Muscle of arm (tissue), 12 donors: ENCODE data around the gene SLC23A3. TPM values are rescaled to one million over a fixed set of nuclear protein-coding genes. Genes with fewer than 3 reads are reported as not detected.

Experiments used
- DNase-seq: peaks from one replicate; pipeline ENCODE4 v3.0.0-alpha.2; 2013
- polyA plus RNA-seq, 12 donors: library from polyadenylated mRNA; unstranded; fragments of 120-200 nt; gene quantifications; one replicate each; pipeline ENCODE4 v1.2.1, GENCODE V29; 2013; ENCODE audit not compliant: insufficient read length in 12 of 12

Gene SLC23A3
- polyA plus RNA-seq, 12 donors = 0.53 to 3.4 (median 1.1) TPM; not detected in 2

GRCh38 chr2:219116776-219117646 is 52.8 kb downstream of the SLC23A3 start:
- DNase-seq = no peak

GRCh38 chr2:219112651-219113338 is 57.0 kb downstream of the SLC23A3 start:
- no peak for DNase-seq

GRCh38 chr2:219112062-219112406 is 57.8 kb downstream of the SLC23A3 start:
- no peak for DNase-seq

Other genes with a start within 250 kb of the SLC23A3 start
- under 1 TPM in 3 of 12 donors, not detected in 9; 0.07 to 0.19 (median 0.07) TPM for gene CDK5R2, start 210.4 kb downstream of the SLC23A3 start, polyA plus RNA-seq
- gene FEV, start 184.8 kb downstream of the SLC23A3 start, polyA plus RNA-seq = 1 to 10 TPM in 1 of 12 donors, under 1 TPM in 6, not detected in 5; 0.09 to 5.7 (median 0.17) TPM
- gene CRYBA2, start 176.6 kb downstream of the SLC23A3 start, polyA plus RNA-seq = not detected
- gene CFAP65, start 128.5 kb downstream of the SLC23A3 start, polyA plus RNA-seq = under 1 TPM in 1 of 12 donors, not detected in 11; 0.08 TPM
- 10 to 100 TPM in 1 of 12 donors, under 1 TPM in 2, not detected in 9; 0.09 to 23.0 (median 0.30) TPM for gene IHH, start 109.1 kb downstream of the SLC23A3 start, polyA plus RNA-seq
- gene NHEJ1, start 9.2 kb downstream of the SLC23A3 start, polyA plus RNA-seq = 10 to 100 TPM in 11 of 12 donors, not detected in 1; 12.2 to 17.1 (median 14.7) TPM
- 10 to 100 TPM in 11 of 12 donors, not detected in 1; 28.7 to 52.0 (median 32.5) TPM for gene CNPPD1, start 6.9 kb upstream of the SLC23A3 start, polyA plus RNA-seq
- gene RETREG2, start 8.2 kb upstream of the SLC23A3 start, polyA plus RNA-seq = 10 to 100 TPM in 11 of 12 donors, not detected in 1; 34.8 to 80.3 (median 43.3) TPM
- gene ZFAND2B, start 36.8 kb upstream of the SLC23A3 start, polyA plus RNA-seq = 10 to 100 TPM in 11 of 12 donors, not detected in 1; 16.5 to 36.6 (median 24.2) TPM
- 10 to 100 TPM in 11 of 12 donors, not detected in 1; 28.3 to 42.0 (median 29.6) TPM for gene ABCB6, start 48.9 kb upstream of the SLC23A3 start, polyA plus RNA-seq
- gene ATG9A, start 59.6 kb upstream of the SLC23A3 start, polyA plus RNA-seq = 10 to 100 TPM in 11 of 12 donors, not detected in 1; 26.7 to 49.9 (median 31.6) TPM
- 10 to 100 TPM in 11 of 12 donors, not detected in 1; 16.1 to 60.7 (median 24.1) TPM for gene ANKZF1, start 59.8 kb upstream of the SLC23A3 start, polyA plus RNA-seq
- 10 to 100 TPM in 1 of 12 donors, 1 to 10 TPM in 9, not detected in 2; 3.4 to 11.6 (median 5.4) TPM for gene GLB1L, start 75.4 kb upstream of the SLC23A3 start, polyA plus RNA-seq
- gene STK16, start 75.5 kb upstream of the SLC23A3 start, polyA plus RNA-seq = 10 to 100 TPM in 11 of 12 donors, not detected in 1; 13.6 to 36.2 (median 17.0) TPM
- under 1 TPM in 3 of 12 donors, not detected in 9; 0.21 to 0.24 (median 0.23) TPM for gene TUBA4B, start 83.2 kb upstream of the SLC23A3 start, polyA plus RNA-seq
- gene TUBA4A, start 83.9 kb upstream of the SLC23A3 start, polyA plus RNA-seq = 100 to 1,000 TPM in 10 of 12 donors, 10 to 100 TPM in 1, not detected in 1; 75.2 to 146 (median 120) TPM
- gene DNAJB2, start 109.3 kb upstream of the SLC23A3 start, polyA plus RNA-seq = 10 to 100 TPM in 11 of 12 donors, not detected in 1; 66.8 to 96.2 (median 82.4) TPM
- gene PTPRN, start 139.4 kb upstream of the SLC23A3 start, polyA plus RNA-seq = under 1 TPM in 6 of 12 donors, not detected in 6; 0.17 to 0.44 (median 0.22) TPM
- not detected for gene RESP18, start 162.7 kb upstream of the SLC23A3 start, polyA plus RNA-seq
- 10 to 100 TPM in 11 of 12 donors, not detected in 1; 25.7 to 53.3 (median 34.3) TPM for gene DNPEP, start 217.9 kb upstream of the SLC23A3 start, polyA plus RNA-seq
- gene DES, start 248.3 kb upstream of the SLC23A3 start, polyA plus RNA-seq = 1,000 to 10,000 TPM; 1,983 to 5,935 (median 4,188) TPM